Fibroblast of villous mesenchyme (primary cell): ENCODE results near the gene CETN2. TPM values are rescaled to one million over a fixed set of nuclear protein-coding genes. Genes with fewer than 3 reads are reported as not detected.

ENCODE experiments used
- DNase-seq: peaks from one replicate; pipeline ENCODE4 v3.0.0-alpha.2; 2010; ENCODE audit warnings: low read depth
- H3K4me3 ChIP-seq: 2 replicates; pipeline ENCODE4 v1.5.1; 2011; ENCODE audit warnings: low read depth, mild to moderate bottlenecking, low read length
- total RNA-seq: library from RNA; depleted of rRNA; stranded (reverse); fragments of >200 nt; gene quantifications from 2 replicates; pipeline ENCODE4 v1.2.3, GENCODE V29; 2012
- TF ChIP-seq, protein P1 (sequence below): IDR thresholded peaks from 2 replicates; pipeline ENCODE4 v1.5.1; 2012; ENCODE audit warnings: low read depth, mild to moderate bottlenecking, low read length; ENCODE audit not compliant: insufficient read depth

Gene CETN2
- total RNA-seq, 1 donor = 46.2 TPM

GRCh38 chrX:152819266-152819665, 11.3 kb downstream of the CETN2 start:
- H3K4me3 ChIP-seq = no peak overlapping the region
- DNase-seq = no peak
- TF ChIP-seq, protein P1, sequence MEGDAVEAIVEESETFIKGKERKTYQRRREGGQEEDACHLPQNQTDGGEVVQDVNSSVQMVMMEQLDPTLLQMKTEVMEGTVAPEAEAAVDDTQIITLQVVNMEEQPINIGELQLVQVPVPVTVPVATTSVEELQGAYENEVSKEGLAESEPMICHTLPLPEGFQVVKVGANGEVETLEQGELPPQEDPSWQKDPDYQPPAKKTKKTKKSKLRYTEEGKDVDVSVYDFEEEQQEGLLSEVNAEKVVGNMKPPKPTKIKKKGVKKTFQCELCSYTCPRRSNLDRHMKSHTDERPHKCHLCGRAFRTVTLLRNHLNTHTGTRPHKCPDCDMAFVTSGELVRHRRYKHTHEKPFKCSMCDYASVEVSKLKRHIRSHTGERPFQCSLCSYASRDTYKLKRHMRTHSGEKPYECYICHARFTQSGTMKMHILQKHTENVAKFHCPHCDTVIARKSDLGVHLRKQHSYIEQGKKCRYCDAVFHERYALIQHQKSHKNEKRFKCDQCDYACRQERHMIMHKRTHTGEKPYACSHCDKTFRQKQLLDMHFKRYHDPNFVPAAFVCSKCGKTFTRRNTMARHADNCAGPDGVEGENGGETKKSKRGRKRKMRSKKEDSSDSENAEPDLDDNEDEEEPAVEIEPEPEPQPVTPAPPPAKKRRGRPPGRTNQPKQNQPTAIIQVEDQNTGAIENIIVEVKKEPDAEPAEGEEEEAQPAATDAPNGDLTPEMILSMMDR = no peak

DNA sequence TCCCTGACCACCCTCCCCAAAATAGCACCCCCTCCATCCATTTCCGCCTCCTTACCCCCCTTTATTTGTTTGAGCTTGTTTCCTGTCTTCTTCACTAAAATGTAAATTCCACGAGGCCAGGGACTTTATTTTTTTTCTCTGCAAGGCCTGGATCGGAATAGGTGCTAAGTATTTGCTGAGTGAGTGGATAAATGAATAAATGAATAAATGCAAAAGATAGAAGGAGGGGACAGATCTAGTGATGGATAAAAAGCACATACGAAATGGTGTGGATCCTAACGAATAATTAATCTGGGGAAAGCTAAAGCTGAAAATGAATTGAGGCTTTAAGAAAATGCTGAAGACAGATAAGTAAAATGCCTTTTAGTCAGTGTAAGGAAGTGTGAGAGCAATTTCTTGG, 12.2 kb downstream of the CETN2 start:
- TF ChIP-seq, protein P1 = no peak
- H3K4me3 ChIP-seq = no peak overlapping the region
- no peak for DNase-seq

DNA sequence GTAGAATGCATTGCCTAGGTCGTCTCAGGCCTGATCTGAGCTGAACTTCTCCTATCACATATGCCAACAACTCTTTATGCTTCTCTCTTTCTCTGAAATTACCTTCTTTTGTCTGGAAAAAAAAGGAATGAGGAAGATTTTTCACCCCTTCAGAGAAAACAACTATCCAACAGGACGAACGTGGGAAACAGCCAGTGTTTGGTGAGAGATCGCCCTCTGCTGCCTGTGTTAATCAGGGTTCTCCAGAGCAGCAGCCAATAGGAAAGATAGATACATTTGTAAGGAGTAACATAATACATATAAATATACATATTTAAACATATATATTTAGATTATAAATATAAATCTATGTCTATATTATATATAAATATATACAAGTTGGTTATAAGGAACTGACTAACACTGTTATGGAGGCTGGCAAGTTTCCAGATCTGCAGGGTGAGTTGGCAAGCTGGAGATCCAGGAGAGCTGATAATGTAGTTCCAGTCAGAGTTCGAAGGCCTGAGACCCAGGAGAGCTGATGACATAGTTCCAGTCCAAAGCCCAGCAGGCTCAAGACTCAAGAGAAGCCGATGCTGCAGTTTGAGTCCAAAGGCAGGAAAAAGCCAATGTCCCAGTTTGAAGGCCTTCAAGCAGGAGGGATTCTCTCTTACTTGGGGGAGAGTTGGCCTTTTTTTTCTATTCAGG, 13.3 kb downstream of the CETN2 start:
- DNase-seq = peak; percentile 49
- TF ChIP-seq, protein P1 = peak; percentile 55

GRCh38 chrX:152814048-152814447, 16.5 kb downstream of the CETN2 start:
- no peak for DNase-seq
- H3K4me3 ChIP-seq = no peak overlapping the region
- TF ChIP-seq, protein P1 = no peak

More for the DNA sequence above, 13.3 kb downstream of the CETN2 start:
- no peak overlapping the region for H3K4me3 ChIP-seq

GRCh38 chrX:152813206-152813605, 17.4 kb downstream of the CETN2 start:
- TF ChIP-seq, protein P1 = no peak
- no peak overlapping the region for H3K4me3 ChIP-seq

GRCh38 chrX:152810403-152810802, 20.2 kb downstream of the CETN2 start:
- DNase-seq = no peak
- TF ChIP-seq, protein P1 = no peak
- no peak overlapping the region for H3K4me3 ChIP-seq

More at GRCh38 chrX:152813206-152813605, 17.4 kb downstream of the CETN2 start:
- peak; percentile 71 for DNase-seq

DNA sequence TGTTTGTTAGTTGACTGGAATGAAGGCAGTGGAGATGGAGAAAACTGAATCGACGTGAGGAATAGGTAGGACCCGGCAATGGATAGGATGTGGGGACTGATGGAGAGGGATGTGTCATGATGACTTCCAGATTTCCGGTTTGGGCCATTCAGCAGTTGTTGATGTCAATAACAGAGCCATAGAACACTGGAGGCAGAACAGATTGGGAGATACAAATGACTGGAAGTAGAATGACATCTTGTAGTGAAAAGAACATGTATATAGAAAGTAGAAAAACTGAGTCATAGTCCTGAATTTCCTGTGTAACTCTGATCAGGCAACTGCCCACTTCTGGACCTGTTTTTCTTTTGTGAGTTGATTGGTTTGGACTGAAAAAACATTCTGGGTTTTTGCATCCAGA, 24.5 kb downstream of the CETN2 start:
- no peak overlapping the region for H3K4me3 ChIP-seq
- TF ChIP-seq, protein P1 = no peak
- DNase-seq = no peak
